M059J (cell line): ENCODE data around the gene PGK2. TPM values are rescaled to one million over a fixed set of nuclear protein-coding genes. Genes with fewer than 3 reads are reported as not detected.
A peak's percentile ranks its signal among the peaks of the same experiment; 100 is the strongest.
"Not testable (repeated sequence)": the region's sequence is repeated elsewhere in the genome, so short reads cannot be mapped to it uniquely, and the experiment has no call there.

Experiments used
- DNase-seq: peaks from one replicate; pipeline ENCODE4 v3.0.0-alpha.2; 2012; ENCODE audit warnings: low read depth
- total RNA-seq: library from RNA; depleted of rRNA; stranded (reverse); fragments of >200 nt; shearing (Covaris generic); gene quantifications from 2 replicates; pipeline ENCODE4 v1.2.3, GENCODE V29; 2014; rRNA removed

The PGK2 gene
- total RNA-seq, result not detected in 2 replicates

DNA sequence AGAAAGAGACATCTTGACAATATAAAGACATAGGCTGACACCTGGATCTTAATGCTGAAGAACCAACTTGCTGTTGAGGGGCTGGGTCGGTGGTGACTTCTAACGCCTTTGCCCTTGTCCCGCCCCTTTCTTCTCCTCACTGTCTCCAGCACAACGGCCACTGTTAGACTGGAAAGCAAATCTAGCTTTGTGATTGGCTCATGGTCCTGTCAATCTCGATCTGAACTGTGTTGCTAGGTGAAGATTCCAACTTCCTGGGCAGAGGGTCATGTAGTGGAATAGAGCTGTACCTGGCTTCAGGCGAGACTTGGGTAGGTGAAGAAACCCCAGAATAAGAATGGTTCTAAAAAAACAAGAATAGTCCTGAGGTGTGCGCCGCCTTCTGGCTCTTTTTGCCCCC lies at the start of gene PGK2:
Gene PGK2, minus strand, starts transcription at position 110 of the 400 bp plus-strand sequence. Its CDS starts 98 bp downstream, at position 12.
- peak; percentile 33 for DNase-seq

DNA sequence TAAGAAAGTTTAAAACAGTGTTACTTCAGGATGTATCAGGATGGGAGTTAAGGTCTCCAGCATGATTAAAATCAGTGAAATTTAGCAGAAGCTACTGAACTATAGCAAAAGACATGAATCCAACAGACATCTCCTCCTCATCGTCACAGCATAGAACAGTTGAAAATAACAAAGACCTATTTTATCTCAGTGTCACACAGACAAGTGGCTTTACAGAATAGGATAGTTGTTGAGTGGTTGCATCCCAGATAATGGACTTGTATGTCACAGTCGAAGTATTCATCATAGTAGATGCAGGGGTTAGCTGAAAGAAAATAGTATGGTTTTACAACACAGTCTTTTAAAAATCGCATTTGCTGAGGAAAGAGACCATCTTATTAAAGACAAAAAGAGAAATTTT lies 48.1 kb upstream of the PGK2 start:
- no peak for DNase-seq

DNA sequence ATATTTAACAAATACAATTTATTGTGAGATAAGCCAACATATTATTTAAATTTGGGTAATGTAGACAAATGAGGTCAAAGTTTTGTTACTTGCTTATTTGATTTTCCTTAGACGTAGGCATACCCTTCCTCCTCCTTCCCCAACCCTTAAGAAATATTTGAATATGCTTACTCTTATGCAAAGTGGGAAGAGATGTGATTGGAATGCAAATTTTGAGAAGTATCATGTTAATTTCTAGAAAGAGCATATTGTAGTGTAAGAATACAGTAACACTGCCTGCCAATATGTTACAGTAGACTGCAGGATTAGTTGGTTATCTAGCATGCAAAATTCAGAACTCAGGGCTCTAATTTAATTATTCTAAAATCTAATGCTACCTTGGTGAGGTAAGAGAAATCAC lies 46.3 kb upstream of the PGK2 start:
- DNase-seq, result no peak

DNA sequence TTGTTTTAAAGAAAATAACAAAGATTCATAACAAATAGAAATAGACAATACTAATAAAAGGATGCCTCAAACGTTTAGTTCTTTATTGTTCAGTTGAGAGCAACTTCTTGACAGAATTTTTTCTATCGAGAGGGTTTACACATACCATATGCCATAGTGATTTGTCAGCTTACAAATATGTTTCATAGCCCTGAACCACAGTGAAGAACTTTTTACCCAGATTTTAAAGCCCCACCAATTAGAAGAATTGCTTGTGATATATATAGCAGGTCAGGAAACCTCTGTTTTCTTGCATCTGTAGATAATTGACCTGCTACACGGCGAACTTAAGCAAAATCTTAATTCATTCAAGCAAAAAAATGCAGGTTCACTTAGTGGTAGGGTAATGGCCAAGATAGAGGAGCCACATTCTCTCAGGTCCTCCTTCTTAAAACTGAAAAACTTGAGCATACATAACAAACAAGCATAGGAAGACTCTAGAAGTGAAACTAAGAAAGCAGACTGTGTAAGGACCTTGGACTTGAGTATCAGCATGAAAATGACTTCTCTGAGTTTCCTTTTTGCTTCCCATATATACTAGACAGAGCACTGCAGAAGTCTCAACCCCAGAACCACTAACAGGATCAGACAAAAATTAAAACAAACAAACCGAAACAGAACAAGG lies 39.8 kb upstream of the PGK2 start:
- DNase-seq, result peak; percentile 1

DNA sequence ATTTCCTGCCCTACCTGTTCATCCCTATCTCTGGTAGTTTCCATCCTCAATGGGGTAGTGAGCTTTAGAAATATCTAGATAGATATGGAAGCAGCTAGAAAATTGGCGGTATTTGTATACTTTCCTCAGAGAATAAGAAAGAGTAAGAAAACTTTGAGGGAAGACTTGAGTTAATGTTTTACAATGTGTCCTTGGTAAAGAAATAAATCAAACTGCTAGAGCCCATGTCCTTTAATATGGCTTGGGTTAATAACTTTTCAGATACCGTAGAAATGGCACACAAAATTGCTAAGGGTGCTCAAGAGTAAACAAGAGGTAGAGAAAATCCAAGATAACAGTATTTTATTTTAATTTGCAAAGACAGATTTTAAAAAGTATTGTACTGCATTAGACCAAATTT lies 28.1 kb upstream of the PGK2 start:
- no peak for DNase-seq

DNA sequence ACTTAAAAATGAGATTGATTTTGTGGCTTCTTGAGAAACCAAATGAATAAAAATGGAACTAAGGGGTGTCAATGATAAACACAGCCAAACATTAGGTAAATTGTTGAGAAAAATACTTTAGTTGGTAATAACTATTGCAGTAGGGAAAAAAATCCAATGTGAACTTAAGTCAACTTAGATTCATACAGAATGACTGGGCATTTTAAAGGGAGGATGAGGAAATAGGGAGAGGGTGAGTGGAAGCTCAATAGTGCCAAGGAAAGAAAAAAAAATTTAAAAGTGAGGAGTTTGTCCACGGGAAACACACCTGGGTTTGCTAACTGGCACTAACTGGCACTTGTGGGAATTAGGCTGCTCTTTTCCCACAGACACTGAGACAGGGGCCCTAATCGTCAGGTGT lies 26.2 kb upstream of the PGK2 start:
- no peak for DNase-seq

DNA sequence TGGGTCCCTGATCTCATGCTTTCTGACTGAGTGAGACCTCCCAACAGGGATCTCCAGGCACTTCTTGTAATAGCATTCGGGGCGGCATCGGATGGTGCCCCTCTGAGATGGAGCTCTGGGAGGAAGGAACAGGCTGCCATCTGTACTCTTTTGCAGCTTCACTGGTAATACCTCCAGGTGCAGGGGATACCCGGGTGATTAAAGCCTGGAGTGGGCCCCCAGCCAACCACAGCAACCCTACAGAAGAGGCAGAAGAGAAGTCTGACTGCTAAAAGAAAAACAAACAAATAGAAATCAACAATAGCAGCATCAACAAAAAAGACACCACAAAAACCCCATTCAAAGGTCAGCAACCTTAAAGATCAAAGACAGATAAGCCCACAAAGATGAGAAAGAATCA lies 19.1 kb upstream of the PGK2 start:
- DNase-seq, result no peak

DNA sequence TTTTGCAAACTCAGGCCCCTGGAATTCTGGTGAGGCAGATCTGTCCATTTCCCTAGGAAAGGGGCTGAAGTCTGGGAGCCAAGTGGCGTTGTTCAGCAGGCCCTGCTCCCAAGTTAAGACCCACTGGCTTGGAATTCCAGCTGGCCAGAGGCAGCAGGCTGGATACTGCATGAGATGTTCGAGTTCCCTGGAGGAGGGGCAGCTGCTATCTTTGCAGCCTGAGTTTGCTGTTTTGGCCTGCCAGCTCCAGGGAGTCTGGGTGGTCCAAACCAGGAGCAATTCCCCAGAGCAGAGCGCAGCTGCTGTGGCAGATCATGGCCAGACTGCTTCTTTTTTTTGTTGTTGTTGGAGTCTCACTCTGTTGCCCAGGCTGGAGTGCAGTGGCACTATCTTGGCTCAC lies 18.2 kb upstream of the PGK2 start:
- DNase-seq, result no peak

DNA sequence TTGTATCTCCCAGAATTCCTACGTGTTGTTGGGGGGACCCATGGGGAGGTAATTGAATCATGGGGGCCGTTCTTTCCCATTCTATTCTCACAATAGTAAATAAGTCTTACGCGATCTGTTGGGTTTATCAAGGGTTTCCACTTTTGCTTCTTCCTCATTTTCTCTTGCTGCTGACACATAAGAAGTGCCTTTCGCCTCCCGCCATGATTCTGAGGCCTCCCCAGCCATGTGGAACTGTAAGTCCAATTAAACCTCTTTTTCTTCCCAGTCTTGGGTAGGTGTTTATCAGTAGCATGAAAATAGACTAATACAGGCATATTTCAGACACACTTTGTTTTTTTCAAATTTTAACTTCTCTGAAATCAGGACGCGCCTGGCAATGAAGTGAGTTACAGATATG lies 14.4 kb upstream of the PGK2 start:
- no peak for DNase-seq

DNA sequence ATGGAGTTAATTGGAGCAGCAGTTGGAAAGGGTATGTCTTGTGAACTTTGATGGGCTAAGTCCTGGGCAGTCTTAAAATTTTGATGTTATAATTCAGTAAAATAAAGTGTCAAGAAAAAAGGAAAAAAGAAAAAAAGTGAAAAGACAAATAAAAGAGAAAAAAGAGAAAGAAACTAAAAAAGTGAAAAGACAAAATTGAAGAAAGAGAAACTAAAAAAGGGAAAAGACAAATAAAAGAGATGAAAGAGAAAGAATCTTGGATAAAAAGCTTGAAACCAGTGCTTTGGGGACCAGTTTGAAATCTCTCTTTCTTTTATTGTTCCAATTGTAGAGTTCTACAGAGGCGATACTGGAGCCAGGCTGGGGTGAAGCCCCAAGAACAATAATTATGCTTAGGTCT lies 12.0 kb upstream of the PGK2 start:
- no peak for DNase-seq

DNA sequence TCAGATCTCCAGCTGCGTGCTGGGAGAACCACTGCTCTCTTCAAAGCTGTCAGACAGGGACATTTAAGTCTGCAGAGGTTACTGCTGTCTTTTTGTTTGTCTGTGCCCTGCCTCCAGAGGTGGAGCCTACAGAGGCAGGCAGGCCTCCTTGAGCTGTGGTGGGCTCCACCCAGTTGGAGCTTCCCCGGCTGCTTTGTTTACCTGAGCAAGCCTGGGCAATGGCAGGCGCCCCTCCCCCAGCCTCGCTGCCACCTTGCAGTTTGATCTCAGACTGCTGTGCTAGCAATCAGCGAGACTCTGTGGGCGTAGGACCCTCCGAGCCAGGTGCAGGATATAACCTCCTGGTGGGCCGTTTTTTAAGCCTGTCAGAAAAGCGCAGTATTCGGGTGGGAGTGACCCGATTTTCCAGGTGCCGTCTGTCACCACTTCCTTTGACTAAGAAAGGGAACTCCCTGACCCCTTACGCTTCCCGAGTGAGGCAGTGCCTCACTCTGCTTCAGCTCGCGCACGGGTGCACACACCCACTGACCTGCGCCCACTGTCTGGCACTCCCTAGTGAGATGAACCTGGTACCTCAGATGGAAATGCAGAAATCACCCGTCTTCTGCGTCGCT lies 9.9 kb upstream of the PGK2 start:
- not testable (repeated sequence) for DNase-seq

DNA sequence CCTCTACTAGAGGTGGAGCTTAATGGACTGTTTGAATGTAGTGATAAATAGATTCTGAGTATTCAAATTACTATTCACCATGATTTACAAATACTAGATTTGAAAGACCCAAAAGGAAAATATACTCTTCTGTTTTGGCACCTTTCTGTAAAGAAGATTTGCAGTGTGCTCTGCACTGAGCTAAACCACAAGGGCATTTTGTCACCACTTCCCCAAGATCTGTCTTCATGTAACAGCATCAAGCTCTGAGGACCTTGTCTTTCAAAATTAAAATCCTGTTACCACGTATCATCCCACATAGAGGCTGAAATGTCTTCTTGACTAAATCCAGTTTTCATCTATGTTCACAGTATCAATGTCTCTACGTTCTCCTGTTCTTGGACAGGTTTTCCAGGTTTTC lies 3.3 kb upstream of the PGK2 start:
- DNase-seq, result no peak

DNA sequence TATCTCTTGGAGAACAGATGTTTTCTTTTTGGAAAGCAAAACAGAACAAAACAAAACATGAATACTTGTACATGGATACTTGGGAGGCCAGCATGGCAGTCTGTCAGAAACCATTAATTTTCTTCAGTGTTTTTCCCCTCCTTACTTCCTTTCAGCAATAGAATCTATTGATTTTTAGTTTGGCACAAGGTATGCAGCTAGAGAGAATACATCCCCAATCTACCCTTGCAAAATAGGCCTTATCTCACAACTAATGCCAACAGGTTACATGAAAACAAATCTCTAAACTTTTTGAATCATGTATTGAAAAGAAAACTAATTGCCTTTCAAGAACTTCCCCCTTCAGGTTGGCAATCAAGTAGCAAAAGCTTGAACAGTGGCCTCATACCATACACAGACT lies 2.8 kb downstream of the PGK2 start:
- DNase-seq, result no peak

DNA sequence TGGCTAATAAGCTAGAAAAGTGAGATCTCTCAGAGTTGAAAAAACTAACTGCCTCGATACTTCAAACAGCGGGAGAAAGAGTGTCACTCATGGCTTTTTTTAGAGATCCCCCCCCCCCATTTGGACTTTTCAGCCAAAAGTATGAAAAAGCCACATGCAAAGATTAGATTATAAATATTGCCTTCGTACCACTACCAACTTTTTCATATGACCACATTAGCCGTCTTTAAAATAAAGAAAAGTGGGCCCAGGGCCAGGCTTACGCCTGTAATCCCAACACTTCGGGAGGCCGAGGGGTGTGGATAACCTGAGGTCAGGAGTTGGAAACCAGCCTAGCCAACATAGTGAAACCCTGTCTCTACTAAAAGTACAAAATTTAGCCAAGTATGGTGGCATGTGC lies 4.4 kb downstream of the PGK2 start:
- no peak for DNase-seq

DNA sequence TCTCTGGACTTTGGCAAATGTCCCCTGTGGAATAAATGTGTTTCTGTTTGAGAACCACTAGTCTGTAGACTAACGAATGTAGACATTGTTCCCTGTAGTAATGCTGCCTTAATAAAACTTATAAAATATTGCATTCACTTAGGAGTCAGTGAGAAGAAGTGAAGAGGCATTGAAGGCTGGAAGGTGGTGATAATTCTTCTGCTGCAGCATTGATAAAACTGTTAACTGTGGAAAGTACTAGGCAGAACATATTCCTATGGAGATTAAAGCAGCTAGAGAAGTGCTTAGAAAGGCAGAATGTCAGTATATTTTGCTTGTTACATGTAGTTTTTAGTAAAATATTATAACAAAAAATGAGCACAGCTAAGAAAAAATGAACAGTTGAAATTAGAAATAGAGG lies 4.8 kb downstream of the PGK2 start:
- no peak for DNase-seq

DNA sequence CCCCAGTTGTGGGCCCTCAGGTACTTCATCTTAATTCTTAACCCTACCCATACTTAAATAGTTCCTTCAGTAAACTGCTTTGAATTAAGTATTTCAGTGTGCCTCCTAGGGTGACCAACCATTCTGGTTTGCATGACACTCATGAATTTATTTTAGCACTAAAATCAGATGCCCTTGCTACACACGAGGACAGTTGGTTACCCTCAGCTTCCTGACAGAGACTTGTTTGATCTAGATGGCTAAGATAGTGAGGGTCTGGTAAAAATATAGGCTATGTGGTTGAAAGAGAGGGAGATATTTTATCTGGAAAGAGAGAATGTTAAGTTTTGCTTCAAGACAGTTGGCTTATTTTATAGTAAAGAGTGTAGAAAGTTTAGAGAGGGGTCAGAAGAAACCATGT lies 10.6 kb downstream of the PGK2 start:
- no peak for DNase-seq

DNA sequence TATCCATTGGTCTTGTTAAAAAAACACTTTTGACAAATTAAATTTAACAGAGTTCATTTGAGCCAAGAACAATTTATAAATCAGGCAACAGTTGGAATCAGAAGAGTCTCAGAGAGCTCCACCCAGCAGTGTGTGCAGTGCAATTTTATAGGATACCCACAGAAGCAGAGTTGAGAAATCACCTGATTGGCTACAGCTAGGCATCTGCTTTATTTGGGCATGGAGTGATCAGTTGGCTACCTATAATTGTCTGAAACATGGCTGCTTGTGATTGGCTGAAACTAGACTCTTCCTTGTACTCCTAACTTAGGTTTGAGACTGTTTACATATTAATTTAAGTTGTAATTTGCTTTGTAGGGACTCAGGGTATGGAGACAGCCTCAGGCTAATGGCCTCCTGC lies 12.0 kb downstream of the PGK2 start:
- no peak for DNase-seq

DNA sequence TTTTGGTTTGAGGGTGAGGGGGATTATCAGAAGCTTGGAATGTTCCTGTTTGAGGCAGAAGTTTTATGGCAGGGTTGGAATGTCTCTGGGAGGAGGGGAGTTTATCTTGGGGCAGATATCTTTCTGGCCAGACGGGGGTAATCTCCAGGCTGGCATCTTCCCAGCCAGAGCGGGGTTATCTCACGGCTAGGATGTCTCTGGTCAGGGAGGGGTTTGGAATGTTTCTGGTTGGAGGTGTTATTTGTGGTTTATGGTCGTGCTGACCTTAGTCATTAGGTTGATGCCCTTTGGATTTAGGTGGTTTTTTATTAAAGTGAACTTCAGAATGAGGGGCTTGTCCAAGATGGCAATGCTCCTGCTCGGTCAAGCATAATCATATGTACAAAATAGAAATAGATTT lies 14.8 kb downstream of the PGK2 start:
- DNase-seq, result no peak

DNA sequence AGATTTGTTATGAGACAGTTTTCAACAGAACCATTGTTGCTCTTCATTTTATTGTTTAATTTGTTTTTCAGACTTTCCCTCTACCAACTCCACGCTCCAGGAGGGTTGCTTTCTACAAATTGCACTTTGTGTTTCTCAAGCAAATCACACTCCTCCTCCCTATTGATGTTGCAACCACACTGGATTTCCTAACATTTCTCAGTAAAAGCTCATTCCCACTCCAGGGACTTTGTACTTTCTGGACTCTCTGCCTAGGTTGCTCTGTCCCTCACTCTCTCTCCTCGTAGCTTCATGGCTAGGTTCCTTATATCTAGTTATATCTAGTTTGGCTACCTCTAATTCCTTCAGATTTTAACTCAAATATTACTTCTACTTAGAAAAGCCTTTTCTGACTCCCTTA lies 20.3 kb downstream of the PGK2 start:
- DNase-seq, result no peak

DNA sequence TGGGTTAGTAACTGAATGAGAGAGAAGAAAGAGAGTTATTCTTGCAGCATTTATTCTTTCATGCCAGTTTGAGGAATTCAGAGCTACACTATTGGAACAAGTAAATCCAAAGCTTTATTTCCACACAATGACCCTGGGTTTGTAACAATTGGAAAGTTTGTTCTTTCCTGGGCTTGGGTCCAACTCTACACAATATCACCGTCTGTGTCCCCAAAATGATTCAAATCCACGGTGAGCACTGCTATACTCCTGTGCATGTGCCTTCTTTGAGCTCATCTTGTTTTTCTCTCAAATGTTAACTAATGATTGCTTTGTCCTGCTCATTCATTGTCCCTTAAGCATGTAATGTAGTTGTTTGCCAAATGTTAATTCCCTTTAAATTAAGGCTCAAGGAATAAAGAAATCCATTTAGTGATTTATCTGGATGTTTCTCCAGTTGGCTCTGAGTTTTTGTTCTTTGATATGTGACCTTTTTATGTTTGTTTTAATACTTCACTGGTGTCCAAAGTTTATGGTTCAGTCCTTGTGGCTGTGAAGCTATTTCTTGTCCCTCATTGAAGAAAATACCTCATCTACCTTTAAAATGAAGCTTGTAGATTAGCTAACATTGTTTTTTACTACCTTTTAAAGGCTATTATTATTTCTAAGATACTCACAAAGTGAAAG lies 22.4 kb downstream of the PGK2 start:
- no peak for DNase-seq

DNA sequence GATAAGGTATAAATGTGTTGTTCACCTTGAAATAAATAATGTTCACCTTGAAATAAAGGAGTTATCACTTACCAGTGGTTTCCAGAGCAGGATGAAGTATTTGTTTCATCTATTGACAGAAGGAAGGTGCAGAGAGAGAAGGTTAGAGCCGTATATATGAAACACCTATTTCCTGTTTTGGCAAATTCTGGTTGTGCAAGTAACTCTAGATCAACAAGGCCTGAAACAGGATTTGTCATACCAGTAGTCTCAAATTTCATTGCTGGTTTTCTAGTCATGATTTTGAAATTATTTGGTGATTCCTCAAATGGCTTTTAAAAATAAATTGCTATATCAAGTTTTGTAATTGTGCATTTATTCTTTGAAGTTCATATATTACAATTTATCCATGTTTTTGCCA lies 42.8 kb downstream of the PGK2 start, which contains the start of gene CRISP3:
Gene CRISP3, minus strand, starts transcription at position 130 of the 400 bp plus-strand sequence. Its CDS starts 21 bp downstream, at position 109.
- DNase-seq, result no peak

DNA sequence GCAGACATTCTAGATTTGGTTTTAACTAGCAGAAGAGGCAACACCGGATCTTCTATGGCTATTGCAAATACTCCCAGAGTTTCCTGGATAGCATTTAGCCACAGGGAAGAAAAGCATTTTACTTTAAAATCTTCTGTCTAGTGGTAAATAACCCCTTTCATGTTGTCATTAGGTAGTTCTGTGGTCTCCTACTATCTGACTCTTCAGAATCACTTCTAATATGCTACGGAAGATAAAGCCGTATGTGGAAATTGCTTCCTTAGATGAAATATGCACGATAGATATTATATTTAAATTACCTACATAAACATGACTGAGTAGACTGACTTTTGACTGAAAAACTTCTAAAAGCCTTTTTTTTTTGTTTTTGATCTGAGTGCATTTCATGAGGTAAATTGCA lies 43.7 kb downstream of the PGK2 start:
- no peak for DNase-seq

DNA sequence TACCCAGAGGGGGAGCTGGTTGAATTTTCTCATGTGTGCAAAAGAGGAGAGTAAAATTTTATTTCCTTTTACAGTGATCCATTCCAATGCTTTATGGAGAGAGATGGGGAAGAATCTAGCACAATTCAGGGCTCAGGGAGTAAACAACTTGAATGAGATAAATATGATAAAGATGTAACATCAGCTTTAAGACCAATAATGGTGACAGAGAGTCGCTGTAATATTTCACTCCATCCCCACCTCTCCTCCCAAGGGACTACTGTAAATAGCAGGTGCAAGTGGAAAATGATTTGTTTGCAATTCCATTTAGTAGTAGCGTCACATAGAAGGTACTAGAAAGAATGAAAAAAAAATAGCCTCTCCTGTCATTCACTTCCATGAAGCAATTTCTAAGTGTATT lies 47.7 kb downstream of the PGK2 start:
- DNase-seq, result no peak
